Stimulated activated CD4-positive, alpha-beta T cell treated with anti-CD3 and anti-CD28 coated beads, Interleukin-1b, Interleukin-23, amount 100 ng/mL, for 4 hours (primary cell): ENCODE data around the gene ATP5F1A.
A peak's percentile ranks its signal among the peaks of the same experiment; 100 is the strongest.
"Not testable (repeated sequence)": the region's sequence is repeated elsewhere in the genome, so short reads cannot be mapped to it uniquely, and the experiment has no call there.

Source experiments
- DNase-seq, 2 donors: peaks; one replicate each; pipeline ENCODE4 v3.0.0-alpha.2; 2020; ENCODE audit warnings: low read depth in 2 of 2

Gene ATP5F1A

DNA sequence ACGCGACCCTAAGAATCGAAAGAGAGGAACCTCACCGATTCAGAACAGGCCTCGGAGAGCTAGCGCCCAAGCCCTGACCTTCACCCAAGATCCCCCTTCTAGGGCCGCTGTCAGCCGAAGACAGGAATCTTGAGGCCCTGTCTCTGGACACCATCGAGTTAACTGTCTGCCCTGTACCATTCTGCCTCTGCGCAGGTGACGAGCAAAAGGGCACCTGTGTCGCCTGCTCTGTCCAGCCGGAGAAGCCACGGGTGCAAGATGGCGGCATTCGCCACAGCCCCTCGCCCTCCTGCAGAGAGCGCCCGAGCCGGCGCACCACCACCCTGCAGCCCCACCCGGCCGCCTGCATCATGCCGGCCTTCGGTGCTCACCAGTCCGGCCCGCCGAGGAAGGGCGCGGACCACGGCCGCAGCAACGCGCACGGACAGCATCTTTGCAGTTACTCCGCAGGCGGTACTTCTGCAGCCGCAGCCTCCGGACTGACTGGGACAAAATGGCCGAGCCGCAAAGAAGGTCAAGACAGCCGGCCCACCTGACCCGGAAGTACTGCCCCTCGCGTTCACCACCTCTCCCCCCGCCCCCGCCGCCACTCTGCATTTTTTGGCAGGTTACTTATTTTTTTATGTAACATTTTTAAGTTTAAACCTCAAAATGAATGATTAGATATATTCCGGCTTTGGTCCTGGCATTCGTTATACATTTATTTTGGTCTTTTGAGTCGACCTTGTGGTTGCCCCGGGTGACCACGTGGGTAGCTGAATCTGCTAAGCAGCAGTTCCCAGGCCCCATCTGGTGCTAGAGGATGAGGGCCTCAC, at the start of gene ATP5F1A:
TSS of gene ATP5F1A (minus strand) at position 496 of the 815 bp plus-strand sequence. CDS start at position 431, 65 bp downstream.
- peak; percentile 73 to 84 for DNase-seq

DNA sequence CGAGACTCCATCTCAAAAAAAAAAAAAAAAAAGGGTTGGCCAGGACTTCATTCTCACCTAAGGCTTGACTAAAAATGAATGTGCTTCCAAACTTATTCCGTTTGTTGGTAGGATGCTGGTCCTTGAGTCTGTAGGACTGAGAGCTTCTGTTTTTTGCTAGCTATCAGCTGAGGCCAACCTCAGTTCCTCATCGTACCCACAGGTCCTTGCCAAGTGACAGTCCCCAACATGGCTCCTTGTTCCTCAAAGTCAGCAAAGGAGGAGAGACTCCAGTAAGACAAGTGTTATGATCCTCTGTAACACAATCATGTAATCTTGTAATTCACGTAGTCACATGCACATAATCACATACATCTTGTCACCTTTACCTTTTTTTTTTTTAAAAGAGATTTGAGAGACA, 43.1 kb upstream of the ATP5F1A start:
- DNase-seq = no peak

DNA sequence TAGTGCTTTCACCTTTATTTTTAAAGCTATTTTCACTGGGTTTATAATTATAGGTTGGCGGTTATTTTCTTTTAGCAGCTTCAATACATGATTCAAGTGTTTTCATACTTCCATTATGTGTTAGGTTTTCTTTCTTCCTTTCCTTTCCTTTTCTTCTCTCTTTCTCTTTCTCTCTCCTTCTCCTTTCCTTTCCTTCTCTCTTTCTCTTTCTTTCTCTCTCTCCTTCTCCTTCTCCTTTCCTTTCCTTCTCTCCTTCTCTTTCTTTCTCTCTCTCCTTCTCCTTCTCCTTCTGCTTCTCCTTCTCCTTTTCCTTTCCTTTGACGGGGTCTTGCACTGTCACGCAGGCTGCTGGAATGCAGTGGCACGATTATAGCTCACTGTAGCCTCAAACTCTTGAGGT, 42.1 kb upstream of the ATP5F1A start:
- DNase-seq = no peak

DNA sequence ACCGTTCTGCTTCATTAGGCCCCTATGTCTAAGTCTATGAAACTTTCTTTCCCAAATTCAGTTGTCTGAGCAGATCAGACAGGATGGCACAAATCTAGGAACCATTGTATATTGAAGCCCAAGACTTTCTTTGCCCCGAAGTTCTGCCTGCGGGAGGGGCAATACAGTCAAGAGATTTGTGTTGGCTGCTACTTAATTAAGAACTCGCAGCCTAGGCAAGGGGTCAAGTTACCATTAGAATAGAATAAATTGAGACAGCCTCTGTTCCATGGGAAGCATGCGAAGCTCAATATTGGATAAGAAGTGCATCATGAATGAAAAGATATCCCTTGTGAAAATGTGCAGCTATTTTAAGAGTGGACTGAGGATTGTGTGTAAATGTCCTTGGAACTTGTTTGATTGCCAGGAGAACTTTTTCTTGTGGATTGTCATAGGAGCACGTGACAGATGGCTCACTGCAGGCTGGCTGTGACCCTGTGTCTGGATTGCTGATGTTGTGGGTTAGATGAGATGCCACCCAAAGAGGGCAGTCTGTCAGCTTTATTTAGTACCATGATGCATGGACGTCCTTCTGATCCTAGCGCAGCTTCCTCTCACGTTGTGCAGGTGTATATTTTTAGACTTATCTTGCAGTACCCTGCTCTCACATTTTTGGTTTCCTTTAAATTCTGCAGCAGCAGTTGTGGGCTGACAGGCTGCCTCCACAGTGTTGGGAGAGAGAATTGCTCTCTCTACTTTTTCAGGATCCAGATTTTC, 37.0 kb upstream of the ATP5F1A start:
- DNase-seq = no peak

DNA sequence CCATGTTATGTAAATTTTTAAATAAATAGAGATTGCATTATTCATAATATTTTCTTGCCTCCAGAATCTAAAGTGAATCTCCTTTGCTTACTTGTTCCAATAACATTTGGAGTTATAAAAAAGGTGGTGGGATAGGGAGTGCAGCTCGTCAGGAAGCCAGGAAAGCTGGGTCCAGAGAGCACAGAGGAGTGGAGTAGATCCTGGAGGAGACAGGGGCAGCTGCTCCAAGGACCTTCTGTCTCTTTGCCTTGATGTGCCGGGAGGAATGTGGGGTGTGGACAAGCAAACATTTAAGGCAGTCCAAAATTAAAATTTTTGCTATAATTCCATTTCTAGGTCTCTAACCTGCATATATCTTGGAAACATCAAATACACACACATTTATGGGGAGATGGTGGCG, 35.4 kb upstream of the ATP5F1A start:
- DNase-seq = no peak

DNA sequence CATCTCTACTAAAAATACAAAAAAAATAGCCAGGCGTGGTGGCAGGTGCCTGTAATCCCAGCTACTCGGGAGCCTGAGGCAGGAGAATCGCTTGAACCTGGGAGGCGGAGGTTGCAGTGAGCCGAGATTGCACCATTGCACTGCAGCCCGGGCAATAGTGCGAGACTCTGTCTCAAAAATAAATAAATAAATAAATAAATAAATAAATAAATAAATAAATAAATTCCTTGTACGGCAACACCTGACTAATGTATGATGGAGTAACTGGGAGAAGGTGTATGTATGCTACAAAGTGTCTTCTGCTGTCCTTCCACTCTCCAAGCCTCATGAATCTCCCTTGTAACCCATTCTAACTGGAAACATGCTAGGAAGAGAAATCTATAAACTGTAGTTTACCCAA, 32.5 kb upstream of the ATP5F1A start:
- not testable (repeated sequence) for DNase-seq

DNA sequence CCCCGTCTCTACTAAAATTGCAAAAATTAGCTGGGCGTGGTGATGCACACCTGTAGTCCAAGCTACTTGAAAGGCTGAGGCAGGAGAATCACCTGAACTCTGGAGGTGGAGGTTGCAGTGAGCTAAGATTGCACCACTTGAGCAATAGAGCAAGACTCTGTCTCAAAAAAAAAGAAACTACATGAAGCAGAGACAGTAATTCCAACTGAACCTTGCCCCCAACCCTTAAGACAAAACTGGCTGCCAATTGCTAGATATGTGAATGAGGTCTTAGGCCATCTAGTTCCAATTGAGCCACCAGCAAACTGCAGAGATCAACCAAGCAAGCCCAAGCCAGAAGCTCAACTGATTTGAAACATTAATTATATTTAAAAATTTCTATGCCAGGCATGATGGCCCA, 32.0 kb upstream of the ATP5F1A start:
- no peak for DNase-seq

DNA sequence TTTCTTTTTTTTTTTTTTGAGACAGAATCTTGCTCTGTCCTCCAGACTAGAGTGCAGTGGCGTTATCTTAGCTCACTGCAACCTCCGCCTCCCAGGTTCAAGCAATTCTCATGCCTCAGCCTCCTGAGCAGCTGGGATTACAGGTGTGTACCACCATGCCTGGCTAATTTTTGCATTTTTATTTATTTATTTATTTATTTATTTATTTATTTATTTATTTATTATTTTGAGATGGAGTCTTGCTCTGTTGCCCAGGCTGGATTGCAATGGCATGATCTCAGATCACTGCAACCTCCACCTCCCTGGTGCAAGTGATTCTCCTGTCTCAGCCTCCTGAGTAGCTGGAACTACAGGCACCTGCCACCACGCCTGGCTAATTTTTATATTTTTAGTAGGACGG, 28.5 kb upstream of the ATP5F1A start:
- not testable (repeated sequence) for DNase-seq

DNA sequence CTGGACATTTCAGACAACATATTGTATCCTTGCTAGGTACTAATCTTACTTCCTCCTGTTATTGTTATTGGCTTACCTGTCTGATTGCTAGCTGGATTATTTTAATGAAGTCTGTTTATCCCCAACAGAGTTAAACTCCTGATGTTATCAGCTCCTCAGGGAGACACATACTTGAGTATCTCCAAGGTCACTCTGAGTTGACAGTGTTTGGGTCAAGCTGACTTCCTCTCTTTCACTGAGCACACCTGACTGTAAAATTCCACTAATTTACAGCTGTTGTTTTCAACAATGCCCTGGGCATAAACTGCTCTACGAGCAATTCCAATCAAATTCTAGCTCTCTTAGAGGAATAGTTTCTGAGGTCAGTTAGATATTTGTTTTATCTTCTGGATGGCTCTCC, 15.7 kb upstream of the ATP5F1A start:
- no peak for DNase-seq

DNA sequence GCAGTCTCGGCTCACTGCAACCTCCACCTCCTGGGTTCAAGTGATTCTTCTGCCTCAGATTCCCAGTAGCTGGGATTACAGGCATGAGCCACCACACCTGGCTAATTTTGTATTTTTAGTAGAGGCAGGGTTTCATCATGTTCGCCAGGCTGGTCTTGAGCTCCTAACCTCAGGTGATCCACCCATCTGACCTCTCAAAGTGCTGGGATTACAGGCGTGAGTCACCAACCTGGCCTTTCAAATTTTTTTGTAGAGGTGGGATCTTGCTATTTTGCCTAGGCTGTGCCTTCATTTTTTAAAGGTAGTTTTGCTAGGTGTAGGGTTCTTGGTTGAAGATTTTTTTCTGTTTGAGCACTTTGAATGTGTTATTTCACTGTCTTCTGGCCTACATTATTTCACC, 12.3 kb upstream of the ATP5F1A start:
- no peak for DNase-seq

DNA sequence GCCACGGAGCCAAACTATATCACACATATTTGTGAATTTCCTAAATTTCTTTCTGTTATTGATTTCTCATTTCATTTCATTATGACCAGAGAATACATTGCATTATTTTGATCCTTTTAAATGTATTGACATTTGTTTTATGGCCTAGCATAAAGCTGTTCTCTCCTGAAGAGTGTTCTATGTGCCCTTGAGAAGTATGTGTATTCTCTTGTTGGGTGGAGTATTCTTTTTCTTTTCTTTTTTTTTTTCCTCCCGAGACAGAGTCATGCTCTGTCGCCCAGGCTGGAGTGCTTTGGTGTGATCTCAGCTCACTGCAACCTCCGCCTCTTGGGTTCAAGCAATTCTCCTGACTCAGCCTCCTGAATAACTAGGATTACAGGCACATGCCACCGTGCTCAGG, 11.3 kb upstream of the ATP5F1A start:
- DNase-seq = no peak

DNA sequence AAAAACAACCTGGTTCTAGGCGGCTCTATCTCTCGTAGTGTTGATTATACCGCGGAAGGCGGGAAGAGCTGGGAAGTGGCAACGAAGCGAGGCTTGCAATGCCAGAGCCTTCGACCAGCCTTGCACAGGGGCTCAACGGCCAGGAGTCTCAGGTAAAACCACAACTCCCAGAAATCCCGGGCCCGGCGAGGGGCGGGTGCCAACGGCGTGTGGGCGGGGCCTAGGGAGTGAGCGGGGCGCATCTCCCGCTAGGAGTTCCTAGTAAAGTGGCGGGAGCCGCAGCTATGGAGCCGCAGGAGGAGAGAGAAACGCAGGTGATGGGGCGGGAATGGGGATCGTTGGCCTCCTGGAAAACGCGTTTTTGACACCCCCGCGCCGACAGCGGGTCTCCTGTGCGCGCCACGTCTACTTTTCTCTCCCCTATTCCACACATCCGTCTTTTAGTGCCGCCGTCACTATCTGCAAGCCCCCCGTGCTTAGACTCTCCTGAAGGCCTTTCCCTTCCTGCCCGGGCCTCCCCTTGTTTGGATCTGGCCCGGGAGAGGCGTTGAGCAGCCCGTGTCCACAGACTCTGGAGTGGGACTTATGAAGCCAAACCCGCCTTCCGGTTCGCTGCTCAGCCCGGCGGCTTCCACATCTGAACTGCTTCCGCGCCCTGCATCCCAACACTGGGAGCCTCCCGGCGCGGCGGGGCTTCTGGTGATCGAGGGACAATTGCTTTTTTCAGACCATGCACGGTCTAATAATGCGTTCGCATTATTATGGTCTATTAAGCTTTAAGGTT, 6.2 kb upstream of the ATP5F1A start, which contains the start of gene HAUS1:
TSS of gene HAUS1 (plus strand) at position 258 of the 784 bp plus-strand sequence. CDS start at position 285, 27 bp downstream.
- peak; percentile 75 to 84 for DNase-seq

DNA sequence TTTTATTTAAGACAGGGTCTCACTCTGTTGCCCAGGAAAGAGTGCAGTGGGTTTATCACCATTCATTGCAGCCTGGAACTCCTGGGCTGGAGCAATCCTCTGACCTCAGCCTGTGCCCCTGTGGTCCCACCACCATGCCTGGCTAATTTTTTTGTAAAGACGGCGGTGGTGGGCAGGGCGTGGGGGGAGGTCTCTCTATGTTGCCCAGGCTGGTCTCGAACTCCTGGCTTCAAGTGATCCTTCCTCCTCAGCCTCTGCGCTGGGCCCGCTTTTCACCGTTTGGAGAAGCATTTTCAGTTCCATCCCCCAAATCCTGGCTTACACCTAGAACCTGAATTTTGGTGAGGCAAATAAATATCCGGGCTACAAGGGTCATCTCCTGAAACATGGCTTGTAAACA, 1.4 kb upstream of the ATP5F1A start:
- no peak for DNase-seq

DNA sequence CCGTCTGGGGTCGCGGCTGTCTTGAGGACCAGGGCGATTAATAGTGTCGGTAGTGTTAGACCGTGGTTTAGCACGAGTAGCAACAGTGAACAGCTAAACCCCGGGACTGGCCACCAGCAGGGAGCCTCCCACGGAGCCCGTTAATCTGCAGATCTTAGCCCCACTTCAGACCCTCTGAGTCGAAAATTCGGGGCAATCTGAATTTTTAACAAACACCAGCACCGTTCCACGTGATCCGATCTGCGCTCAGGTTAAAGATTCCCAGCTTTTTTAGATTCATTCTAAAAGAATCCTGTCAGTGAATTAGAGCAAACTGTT, 479 bp upstream of the ATP5F1A start:
- no peak for DNase-seq

DNA sequence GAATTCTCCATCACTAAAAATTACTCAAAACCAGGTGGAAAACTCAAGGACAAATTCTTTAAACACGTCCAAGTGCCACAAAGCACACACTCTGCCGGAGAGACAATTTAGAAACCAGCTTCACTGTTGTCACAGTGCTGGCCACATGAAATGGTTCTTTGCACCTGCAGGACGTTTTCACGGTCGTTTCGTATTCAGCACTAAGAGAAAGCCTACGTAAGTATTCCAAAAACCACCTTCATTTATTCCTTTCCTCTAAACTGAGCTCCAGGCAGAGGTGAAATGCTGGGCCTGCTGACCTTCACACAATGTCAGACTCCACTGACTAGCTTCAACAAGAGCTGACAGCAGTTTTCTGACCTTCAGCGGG, 680 bp downstream of the ATP5F1A start:
- no peak for DNase-seq

DNA sequence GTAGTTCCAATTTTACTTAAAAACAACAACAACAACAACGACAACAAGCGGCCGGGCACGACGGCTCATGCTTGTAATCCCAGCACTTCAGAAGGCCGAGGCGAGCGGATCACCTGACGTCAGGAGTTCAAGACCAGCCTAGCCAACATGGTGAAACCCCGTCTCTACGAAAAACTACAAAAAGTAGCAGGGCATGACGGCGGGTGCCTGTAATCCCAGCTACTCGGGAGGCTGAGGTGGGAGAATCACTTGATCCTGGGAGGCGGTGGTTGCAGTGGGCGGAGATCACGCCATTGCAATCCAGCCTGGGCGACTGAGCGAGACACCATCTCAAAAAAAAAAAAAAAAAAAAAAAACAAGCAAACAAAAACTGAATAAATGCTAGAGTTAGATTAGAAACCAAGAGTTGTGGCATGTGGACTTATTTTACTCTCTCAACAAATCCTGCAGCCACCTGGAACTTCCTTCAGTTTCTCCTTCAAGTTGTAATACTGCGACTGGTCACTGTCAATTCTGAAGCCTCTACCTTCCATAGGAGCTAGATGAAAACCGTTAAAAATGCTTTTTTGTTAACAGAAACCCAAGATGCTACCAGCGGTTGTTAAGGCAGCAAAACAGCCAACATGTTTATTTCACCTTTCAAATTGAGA, 1.3 kb downstream of the ATP5F1A start:
- no peak for DNase-seq

DNA sequence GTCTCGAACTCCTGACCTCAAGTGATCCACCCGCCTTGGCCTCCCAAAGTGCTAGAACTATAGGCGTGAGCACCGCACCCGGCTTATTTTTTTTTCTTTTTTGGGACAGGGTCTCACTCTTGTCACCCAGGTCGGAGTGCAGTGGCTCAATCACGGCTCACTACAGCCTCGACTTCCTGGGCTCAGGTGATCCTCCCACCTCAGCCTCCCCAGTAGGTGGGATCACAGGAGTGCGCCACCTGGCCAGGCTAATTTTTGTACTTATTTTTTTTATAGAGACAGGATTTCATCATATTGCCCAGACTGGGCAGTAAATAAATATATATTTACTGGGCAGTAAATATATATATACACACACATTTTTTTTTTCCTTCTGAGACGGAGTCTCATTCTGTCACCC, 2.6 kb downstream of the ATP5F1A start:
- DNase-seq = no peak

DNA sequence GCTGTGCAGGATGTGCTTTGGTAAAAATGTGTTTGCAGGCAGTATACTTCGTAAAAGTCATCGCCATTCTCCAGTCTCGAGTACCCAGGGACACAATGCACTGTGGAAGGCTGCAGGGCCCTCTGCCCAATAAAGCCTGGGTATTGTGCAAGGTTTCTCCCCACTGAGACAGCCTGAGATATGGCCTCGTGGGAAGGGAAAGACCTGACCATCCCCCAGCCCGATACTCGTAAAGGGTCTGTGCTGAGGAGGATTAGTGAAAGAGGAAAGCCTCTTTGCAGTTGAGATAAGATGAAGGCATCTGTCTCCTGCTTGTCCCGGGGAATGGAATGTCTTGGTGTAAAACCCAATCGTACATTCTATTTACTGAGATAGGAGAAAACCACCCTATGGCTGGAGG, 9.6 kb downstream of the ATP5F1A start:
- DNase-seq = not testable (repeated sequence)

DNA sequence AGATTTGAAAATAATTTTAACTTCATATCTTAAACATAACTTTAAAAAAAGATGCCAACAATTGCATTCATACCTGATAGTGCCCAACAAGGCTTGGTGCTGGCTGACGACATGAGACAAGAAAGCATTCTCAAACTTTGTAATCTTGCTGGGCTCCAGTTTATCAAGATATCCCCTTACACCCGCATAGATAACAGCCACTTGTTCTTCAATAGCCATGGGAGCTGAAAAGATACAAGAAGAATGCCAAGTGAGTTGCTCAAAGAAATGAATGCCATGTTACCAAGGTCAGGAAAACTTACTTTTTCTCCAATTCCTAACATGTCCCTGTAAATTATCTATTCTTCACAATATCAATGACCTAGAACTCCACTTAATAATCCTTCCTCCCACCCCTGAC, 13.7 kb downstream of the ATP5F1A start:
- DNase-seq = no peak

DNA sequence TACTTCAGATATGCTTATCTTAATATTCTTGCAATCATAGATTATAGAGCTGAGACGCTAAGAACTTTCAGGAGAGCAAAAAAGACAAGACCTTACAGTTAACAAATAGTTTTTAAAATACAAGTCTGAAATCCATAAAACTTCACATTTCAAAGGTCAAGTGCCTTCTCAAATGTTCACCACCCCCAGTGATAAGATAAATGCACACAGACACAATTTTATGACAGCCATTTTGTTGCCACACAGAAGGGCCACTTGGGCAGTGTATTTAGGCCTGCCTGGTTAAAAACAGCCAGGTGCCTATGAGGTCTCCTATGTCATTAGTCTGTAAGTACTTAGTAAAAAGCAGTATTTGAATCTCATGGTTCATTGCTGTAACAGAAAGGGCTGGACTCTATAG, 17.9 kb downstream of the ATP5F1A start:
- no peak for DNase-seq

DNA sequence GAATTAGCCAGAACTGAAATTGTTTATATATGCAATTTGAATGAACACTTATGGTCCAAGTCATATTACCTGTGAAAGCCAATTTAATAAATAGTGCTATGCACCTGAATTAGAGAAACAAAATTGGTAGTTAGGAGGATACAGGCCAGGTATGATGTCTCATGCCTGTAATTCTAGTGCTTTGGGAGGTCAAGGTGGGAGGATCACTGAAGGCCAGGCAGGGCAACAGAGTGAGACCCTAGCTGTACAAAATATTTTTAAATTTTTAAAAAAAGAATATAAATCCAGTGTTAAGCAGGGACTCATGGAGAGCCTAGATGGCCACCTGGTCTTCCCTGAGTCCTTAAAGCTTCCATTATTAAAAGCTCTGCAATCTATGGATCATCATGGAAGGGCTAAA, 18.8 kb downstream of the ATP5F1A start:
- no peak for DNase-seq
